ENCODE results near the gene NUP205.
A peak's percentile ranks its signal among the peaks of the same experiment; 100 is the strongest.
"Not testable (repeated sequence)": the region's sequence is repeated elsewhere in the genome, so short reads cannot be mapped to it uniquely, and the experiment has no call there.

The NUP205 gene

DNA sequence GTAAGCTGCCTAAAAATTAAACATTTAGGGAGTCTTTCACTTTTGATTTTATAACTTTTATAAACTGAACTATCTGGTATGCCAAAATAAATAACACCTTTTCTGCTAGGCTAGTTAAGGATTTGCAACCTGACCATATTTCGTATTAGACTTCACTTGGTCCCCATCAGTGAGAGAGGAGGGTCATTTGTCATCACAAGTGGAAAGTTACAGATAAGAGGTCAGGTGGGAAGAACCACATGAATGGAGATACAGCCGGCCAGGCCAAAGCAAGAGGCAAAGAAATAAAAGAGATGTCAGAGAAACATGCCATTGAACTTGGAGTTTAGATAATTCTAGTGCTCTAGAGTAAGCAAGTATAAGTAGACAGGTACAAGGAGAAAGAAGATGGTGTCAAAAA is 60.1 kb downstream of the NUP205 start:
- DNase-seq (ENCODE audit: low read depth in 4 of 4, low spot score in 1 of 4), result no peak

DNA sequence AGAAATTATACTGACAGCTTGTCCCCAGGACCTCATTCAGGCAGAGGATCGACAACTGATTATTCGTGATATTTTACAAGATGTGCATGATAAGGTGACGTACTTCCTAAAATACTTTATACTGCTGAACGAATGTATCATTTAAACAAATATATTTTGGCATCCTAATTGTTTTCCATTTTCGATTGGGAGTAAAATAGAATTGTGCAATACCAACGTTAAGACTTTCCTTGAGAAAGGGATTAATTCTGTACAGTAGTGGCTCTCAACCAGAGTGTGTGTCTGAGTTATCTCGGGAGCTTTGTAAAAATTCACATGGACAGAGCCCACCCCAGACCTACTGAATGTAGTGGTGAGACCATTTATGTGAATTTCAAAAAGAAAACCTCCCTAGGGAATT is 60.8 kb downstream of the NUP205 start:
- DNase-seq (ENCODE audit: low read depth in 4 of 4, low spot score in 1 of 4), result no peak

DNA sequence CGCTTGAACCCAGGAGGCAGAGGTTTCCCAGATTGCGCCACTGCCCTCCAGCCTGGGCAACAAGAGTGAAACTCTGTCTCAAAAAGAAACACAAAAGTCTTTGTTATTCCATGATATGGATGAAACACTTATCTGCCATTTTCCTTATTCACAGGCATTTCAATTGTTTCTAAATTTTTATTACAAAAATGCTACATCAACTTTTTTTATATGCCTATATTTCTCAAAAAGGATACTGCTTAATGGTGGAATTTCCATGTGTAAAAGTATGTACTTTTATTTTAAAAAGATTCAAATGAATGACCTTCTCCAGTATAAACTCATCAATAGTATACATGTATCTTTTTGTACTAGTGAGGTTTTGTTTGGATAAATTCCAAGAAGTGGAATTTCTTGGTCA is 62.7 kb downstream of the NUP205 start:
- no peak for DNase-seq (ENCODE audit: low read depth in 4 of 4, low spot score in 1 of 4)

DNA sequence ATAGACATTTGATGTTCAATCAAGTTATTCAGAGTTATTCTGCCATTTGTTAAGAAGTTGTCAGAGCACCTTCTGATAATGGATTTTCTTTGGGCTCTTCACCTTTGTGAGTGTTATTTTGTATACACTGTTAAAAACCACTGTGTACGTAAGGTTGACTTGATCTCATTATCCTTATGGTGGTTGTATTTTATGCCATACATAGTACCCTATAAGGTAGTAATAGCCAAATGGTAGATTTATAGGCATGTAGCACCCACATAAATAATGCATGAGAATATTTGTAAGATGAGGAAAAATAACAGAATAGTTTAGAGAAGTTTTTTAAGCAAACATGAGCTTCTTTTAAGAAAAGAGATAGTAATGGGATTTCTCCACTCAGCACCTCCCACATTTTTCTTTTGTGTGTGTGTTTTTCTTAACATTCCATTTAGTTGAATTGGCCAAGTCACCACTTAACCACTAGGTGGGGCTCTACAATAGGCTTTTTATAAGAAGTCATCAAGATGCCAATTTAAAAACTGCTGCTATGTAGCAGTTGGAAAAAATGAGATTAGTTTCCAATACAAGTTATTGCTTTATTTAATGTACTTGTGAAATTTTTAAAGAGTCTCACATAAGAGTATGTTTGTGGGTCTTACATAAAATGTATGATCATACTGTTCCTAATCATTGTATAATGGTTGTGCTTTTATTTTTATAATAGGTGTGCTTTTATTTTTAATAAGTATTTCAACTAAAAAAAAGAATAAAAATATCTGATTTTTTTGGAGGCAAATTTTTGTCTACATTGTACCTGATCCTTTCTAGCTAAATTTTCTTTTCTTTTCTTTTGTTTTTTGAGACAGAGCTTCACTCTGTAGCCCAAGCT is 63.5 kb downstream of the NUP205 start:
- DNase-seq (ENCODE audit: low read depth in 4 of 4, low spot score in 1 of 4), result no peak

DNA sequence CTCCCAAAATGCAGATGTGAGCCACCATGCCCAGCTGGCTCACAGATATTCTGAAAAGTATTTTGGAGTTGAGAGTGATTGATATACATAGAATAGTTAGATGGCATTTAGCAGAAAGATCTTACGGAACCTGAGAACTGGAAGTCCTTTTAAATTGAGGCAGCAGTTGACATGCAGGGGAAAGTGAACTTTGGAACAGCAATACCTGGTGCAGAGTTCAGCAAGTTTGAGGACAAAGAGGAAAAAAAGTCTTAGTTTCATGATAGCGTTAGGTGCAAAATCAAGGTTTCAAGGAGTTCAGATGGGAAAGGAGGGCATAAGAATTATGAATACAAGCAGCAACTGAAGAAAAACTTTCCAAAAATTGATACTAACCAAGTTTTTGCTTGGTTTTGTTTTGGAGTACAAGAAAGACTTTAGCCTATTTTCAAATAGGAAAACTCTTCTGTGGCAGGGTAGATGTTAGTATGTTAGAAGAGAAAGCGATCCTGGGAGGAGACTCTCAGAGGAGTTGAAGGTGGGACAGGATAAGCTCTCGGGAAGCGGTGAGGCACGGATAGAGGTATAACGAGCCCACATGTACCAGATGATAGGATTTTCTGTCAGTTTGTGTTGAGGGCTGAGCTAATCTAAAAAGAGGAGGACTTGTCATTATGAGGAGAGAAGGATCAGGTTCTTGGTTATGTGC is 76.6 kb downstream of the NUP205 start:
- no peak for DNase-seq (ENCODE audit: low read depth in 4 of 4, low spot score in 1 of 4)

DNA sequence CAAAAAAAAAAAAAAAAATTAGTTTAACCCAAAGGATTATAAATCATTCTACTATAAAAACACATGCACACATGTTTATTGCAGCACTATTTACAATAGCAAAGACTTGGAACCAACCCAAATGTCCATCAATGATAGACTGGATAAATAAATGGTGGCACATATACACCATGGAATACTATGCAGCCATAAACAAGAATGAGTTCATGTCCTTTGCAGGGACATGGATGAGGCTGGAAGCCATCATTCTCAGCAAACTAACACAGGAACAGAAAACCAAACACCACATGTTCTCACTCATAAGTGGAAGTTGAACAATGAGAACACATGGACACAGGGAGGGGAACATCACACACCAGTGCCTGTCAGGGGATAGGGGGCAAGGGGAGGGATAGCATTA is 82.0 kb downstream of the NUP205 start:
- DNase-seq (ENCODE audit: low read depth in 4 of 4, low spot score in 1 of 4), result not testable (repeated sequence)

DNA sequence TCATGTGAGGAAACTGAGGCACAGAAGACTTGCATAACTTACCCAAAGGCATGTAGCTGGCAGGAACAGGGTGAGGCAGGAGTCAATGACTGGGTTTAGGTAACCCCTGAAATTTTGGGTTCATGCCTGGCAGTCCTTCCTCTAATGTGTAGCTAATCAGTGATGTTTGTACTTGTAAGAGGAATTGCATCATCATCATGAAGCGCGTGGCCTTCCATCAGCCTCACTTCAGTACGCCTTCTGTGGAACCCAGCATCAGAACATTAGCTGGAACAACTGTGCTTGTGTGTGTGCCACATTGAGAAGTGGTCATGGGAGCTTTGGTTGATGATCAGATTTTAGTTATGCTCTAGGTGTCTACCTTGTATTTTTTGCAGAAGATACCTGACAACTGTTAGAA is 86.4 kb downstream of the NUP205 start:
- DNase-seq (ENCODE audit: low read depth in 4 of 4, low spot score in 1 of 4), result no peak

DNA sequence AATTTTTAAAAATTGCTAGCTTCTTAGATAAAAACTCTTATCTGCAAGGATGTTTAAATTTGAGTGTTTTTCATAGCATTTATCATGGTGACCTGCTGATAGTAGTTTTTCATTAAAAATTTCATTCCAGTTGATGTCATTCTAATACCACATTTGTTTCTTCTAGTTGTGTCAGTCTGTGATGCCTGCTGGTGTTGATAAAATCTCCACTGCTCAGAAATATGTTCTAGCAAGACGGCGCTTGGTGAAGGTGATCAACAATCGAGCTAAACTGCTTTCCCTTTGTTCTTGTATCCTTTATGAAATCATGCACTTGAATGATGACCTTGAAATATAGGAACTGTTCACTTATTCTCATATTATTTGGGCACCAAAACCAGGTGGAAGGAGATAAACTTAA is 87.0 kb downstream of the NUP205 start:
- DNase-seq (ENCODE audit: low read depth in 4 of 4, low spot score in 1 of 4), result no peak

DNA sequence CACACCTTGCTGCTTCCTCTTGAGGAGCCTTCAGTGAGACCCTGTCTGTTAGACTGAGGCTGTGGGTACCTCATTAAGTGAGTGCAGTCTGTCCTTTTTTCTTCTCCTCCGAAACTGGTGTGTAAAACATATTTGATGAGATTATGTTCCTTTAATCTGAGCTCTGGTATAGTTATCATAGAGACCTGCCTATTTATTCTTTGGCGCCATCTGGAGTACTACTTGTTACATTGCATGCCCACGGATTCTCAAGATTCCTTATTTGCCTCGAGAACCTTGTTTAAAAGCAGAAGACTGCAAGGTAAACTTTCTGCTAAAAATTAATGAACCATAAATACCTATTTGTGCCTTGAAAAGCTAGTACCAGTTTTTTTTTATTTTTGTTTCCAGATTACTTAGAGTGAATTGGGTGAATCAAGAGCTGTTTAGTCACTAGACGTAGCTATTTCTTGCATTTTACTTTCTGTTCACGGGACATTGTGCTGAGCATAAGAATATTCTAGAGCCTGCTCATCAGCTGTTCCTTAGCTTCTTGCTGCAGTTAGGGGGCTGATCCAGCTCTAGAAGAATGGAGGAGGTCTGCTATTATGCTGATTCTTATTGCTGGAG is 87.7 kb downstream of the NUP205 start:
- DNase-seq (ENCODE audit: low read depth in 4 of 4, low spot score in 1 of 4), result no peak

DNA sequence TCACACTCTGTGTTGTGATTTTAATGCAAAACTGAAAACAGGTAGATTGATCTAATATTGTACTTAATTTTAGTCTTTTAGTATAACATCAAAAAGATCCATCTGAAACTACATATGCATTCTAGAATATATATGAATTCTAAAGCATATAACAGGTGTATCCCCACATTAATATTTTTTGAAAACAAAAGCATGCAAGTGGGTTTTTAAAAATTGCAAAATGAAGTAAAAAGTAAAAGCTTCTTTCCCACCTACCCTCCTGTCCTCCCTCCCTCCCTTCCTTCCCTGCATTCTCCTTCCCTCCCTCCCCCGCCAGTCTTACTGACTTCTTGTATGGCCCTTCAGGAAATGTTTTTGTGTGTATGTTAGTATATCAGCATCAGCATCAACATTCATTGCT is 90.0 kb downstream of the NUP205 start:
- no peak for DNase-seq (ENCODE audit: low read depth in 4 of 4, low spot score in 1 of 4)

DNA sequence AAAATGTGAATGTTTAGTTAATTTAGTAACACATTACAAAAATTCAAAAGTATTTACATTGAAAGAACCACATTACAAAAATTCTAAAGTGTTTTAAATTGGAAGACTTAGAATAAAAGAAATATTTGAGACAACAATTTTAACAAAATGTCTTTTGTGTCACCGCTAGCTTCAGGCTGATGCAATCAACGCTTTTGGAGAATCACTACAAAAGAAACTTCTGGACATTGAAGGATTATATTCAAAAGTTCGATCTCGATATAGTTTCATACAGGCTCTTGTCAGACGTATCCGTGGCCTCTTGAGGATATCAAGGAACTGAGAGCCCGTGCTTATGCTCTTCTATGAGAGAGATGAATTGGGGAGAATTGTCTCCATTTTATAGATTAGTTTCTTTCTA is 90.5 kb downstream of the NUP205 start:
- DNase-seq (ENCODE audit: low read depth in 4 of 4, low spot score in 1 of 4), result no peak

DNA sequence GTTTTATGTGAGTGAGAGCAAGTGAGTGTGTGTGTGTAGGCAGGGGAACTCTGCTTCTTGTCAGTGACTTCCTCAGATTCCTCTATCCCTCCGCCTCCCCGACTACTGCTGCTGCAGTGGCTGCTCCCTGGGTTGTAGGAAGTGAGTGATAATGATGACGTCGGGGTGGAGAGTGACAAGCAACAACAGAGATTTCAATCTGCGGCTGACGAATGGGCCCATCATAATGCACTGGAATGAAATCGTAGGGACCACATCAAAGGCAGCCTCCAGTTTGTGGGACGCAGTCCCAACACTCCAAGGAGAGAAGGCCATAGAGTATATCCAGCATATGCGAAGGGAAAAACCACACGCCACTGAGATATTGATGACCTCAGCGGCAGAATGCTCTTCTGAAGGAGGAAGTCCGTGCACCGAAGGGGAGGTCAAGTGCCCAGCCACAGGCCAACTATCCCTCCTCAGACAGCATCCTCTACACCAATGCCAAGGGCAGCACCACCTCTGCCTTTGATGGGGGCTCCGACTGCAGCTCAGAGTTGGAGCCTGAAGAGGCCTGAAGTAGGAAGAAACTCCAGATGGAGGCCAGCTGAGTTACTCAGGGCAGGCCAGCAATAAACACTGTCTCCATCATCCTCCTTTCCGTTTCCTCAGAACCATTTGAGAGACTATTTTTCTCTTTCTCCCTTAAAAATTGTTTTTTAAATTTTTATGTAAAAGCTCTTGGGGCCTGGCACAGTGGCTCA is 93.3 kb downstream of the NUP205 start:
- no peak for DNase-seq (ENCODE audit: low read depth in 4 of 4, low spot score in 1 of 4)

DNA sequence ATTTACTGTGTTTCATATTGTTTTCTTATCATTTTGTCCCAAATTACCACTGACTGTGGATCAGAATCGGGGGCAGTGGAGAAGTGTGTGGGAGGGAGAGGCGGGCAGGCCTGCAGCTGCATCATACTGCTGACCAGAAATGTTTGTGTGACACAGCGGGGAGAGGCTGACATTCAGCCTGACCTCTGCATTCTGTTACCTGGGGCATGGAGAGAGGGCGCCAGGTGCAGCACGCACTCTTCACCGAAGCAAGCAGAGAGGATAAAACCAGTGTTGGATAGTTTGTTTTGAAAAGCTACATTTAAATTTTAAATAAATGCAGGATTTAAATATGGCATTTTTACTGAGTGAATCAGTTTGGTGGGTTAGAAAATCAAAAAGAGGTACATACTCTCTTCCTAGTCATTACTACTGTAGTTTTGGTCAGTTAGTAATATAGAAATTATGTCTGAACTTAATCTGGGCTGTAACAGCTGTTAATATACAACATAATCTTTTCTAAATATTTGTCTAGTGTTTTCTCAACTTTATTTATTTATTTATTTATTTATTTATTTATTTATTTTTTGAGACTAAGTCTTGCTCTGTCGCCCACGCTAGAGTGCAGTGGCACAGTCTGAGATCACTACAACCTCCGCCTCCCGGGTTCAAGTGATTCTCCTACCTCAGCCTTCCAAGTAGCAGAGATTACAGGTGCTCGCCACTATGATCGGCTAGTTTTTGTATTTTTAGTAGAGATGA is 95.8 kb downstream of the NUP205 start:
- no peak for DNase-seq (ENCODE audit: low read depth in 4 of 4, low spot score in 1 of 4)

DNA sequence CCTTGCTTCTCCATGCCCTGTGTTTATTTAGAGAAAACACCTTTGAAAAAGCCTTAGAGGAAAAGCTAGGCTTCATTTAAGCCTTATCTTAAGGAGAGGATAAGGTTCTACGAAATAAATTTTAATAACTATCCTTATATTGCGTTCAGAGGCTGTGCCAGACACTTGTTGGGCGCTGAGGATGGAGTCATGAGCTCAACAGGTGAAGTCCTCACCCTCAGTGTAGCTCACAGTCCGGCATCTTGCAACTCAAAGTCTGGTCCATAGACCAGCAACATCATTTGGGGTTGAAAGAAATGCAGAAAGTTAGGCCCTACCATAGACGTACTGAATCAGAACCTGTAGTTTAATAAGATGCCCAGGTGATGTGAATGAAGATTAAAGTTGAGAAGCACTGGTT is 100.8 kb downstream of the NUP205 start:
- DNase-seq (ENCODE audit: low read depth in 4 of 4, low spot score in 1 of 4), result no peak

DNA sequence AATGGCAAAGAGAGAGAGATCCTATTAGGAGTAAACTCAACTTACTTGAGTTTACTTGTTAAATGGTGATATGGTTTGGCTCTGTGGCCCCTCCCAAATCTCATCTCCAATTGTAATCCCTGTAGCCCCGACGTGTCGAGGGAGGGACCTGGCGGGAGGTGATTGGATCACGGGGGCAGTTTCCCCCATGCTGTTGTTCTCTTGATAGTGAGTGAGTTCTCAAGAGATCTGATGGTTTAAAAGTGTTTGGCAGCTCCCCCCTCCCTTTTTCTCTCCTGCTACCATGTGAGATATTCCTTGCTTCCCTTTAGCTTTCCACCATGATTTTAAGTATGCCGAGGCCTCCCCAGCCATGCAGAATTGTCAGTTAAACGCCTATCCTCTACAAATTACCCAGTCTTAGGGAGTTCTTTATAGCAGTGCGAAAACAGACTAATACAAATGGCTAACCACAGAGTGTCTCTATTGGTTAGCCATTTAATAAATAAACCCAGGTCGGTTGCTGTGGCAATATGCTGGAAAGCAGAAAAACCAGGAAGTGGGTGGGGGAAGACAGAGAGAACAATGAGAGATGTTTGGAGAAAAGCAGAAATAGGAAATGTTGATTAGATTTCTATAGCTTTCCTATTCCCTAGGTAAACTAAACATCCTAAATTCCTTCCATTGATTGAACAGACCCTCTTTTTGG is 101.6 kb downstream of the NUP205 start:
- DNase-seq (ENCODE audit: low read depth in 4 of 4, low spot score in 1 of 4), result no peak

DNA sequence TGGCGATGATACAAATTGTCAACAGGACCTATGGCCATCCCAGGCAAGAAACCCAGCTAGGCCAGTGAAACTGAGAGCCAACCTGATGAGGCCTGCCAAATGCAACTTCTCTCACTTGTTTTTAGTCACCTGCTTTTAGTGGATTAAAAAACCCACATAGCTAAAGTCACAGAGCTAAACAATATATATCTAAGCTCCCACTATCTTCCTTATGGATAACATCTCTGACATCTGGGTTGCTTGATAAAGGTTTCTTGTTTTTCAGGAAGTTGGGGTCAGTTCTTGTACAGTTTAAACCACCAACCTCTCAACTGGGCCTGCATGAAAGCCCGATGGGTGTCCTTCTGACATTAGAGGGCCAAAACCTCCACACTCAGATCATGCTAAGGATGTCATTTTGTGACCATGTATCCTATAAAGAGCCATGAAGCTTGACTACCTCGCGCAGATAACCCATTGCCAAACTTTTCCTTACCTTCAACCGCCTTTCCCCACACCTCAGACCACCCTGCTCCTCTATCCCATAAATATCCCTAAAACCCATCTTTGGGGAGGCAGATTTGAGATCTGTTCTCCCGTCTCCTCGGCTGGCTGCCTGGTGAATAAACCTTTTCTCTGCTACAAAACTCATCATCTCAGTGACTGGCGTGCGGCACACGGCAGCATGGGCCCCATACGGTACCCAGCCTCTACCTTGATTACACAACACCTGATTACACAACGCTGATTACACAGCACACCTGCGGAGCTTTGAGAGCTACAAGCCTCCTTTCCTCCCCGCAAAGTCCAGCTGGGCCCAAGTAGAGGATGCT is 103.8 kb downstream of the NUP205 start:
- peak in 1 of 4 experiments; percentile 2 for DNase-seq (ENCODE audit: low read depth in 4 of 4, low spot score in 1 of 4)

DNA sequence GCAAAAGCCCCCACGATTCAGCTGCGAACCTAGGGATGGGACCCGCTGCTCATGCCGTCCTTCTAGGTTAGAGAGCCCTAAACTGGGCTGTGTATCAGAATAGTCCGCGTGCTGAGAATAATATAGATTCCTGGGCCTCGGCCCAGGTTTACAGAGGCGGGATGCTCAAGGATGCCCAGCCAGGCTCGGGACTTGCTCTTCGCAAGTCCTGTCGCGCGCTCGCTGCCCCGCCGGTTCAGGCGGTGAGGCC is 104.3 kb downstream of the NUP205 start:
- no peak for DNase-seq (ENCODE audit: low read depth in 4 of 4, low spot score in 1 of 4)

DNA sequence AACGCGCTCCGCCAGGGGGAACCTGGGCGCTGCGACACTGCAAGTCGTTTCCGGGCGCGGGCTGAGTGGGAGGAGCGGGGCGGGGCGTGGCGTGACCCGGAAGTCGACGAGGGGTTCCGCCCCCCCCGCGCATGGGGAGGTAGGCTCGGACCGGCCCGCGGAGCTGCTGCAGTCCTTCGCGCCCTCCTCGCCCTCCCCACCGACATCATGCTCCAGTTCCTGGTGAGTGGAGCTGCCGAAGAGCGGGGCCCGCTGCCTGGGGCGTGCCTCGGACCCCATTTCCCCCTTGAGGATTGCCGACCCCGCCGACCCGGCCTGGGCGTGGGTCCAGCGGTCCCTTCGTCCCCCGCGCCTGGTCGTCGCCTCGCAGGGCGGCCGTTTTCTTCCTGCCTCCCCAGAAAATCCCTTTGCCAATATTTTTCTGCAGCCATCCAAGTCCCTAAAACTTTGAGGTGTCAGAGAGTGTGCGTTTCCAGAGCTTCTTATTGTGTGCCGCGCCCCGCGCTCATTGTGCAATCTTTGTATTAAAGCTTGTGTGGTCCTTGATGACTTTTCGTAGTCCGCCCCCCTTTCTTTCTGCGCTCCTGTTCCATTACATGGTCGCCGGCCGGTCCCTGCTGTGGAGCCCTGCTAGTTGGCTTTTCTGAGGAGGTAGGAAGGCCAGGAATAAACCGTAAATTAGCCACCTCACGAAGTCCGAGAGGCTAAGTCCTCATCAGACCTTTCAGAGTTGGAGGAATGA is 104.8 kb downstream of the NUP205 start, which contains the start of gene STMP1:
Gene STMP1, plus strand, starts transcription at position 142 of the 742 bp plus-strand sequence.
- DNase-seq (ENCODE audit: low read depth in 4 of 4, low spot score in 1 of 4), result peak; percentile 91 to 98 (median 95)

DNA sequence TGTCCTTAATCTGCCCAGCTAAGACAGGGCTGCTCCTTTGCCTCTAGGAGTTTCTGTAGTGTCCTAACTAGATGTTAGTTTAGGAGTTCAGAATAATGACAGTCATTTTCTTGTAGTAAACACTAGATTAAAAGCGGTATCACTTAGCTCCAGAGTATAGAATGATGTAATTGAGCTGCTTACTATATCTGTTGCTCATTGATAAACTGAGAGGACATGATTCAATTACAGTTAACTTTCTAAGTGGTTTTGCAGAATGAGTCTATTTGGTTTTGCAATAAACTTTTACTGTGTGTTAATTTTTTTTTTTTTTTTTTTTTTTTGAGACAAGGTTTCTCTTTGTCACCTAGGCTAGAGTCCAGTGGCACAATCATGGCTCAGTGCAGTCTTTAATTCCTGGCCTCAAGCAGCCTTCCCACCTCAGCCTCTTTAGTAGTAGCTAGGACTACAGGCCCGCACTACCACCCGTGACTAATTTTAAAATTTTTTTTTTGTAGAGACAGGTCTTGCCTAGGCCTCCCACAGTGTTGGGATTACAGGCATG is 106.4 kb downstream of the NUP205 start:
- DNase-seq (ENCODE audit: low read depth in 4 of 4, low spot score in 1 of 4), result no peak

All from stimulated activated CD4-positive, alpha-beta T cell treated with anti-CD3 and anti-CD28 coated beads, Interleukin-1b, Interleukin-23, amount 100 ng/mL, for 24 hours (primary cell).